Left lung (tissue), 10 donors: ENCODE results near the gene NT5C1A. TPM values are rescaled to one million over a fixed set of nuclear protein-coding genes. Genes with fewer than 3 reads are reported as not detected.

Experiments
- ATAC-seq: fragments of 200-7000 bp; cut with Tn5 transposase; one replicate; pipeline ENCODE4 v1.9.1; 2020; ENCODE audit warnings: moderate library complexity
- DNase-seq, 4 donors: peaks; one replicate each; pipeline ENCODE4 v3.0.0-alpha.2; 2013 to 2020
- H3K27ac ChIP-seq, 2 donors: fragments of 200-600 bp; sonication (generic) in 1 of 2; one replicate each; pipeline versions ENCODE4 v1.5.0 to v1.8.0; 2020 to 2021
- H3K27me3 ChIP-seq, 2 donors: fragments of 200-600 bp; sonication (generic) in 1 of 2; one replicate each; pipeline versions ENCODE4 v1.5.0 to v1.8.0; 2020 to 2021
- H3K36me3 ChIP-seq, 2 donors: fragments of 200-600 bp; sonication (generic) in 1 of 2; one replicate each; pipeline versions ENCODE4 v1.5.0 to v1.8.0; 2020 to 2021
- H3K4me1 ChIP-seq, 2 donors: fragments of 200-600 bp; one replicate each; pipeline ENCODE4 v1.8.0; 2021
- H3K4me3 ChIP-seq, 2 donors: fragments of 200-600 bp; sonication (generic) in 1 of 2; one replicate each; pipeline versions ENCODE4 v1.5.0 to v1.8.0; 2020 to 2021; ENCODE audit warnings: mild to moderate bottlenecking in 1 of 2
- H3K9me3 ChIP-seq, 2 donors: fragments of 200-600 bp; sonication (generic) in 1 of 2; one replicate each; pipeline versions ENCODE4 v1.5.0 to v1.8.0; 2020 to 2021
- CTCF ChIP-seq, 2 donors: fragments of 200-600 bp; sonication (generic) in 1 of 2; IDR thresholded peaks; one replicate each; pipeline versions ENCODE4 v1.5.0 to v1.8.0; 2021; ENCODE audit warnings: antibody characterized with exemption in 2 of 2
- intact Hi-C, 2 donors: fragments of 100-400 bp; cut with DNase I; formaldehyde crosslinking; loops; one replicate each; pipeline versions ENCODE4 v1.11.2 to v1.14.2; 2022
- polyA plus RNA-seq, 6 donors: library from polyadenylated mRNA; unstranded; fragments of 120-200 nt; gene quantifications; one replicate each; pipeline ENCODE4 v1.2.1, GENCODE V29; 2013; ENCODE audit not compliant: insufficient read length in 6 of 6
- total RNA-seq, 2 donors: library from RNA; stranded (reverse); fragmentation: NEBNext Ultra II Directional; extraction: Animal tissue kit (Norgen Biotek cat#: 25700); gene quantifications; one replicate each; pipeline ENCODE4 v1.2.1, GENCODE V29; 2021
- donor health status: DM: no; HTN: yes; CAD: no.
- donor health status: DM: no; HTN: no; CAD: no.

The NT5C1A gene
- total and polyA plus RNA-seq, 8 donors, result 0.21 to 8.9 (median 0.24) TPM; not detected in 3

GRCh38 chr1:39635205-39635870 lies 36.6 kb downstream of the NT5C1A start:
- ATAC-seq, result no peak

GRCh38 chr1:39633422-39633821 lies 38.5 kb downstream of the NT5C1A start:
- Histone ChIP-seq H3K4me1 (no peaks in the 10 kb centered on the region), H3K4me3 (peak overlapping the region in 1 of 2 donors; percentile 11), H3K9me3 (no peaks in the 10 kb centered on the region), H3K36me3 (peaks cover 0 to 12% of the 10 kb centered on the region in 2 donors), H3K27ac (no peak overlapping the region), H3K27me3 (peaks cover 0 to 2% of the 10 kb centered on the region in 2 donors)
- no peak for TF ChIP-seq CTCF (IDR thresholded peaks at IDR 0.05)
- DNase-seq (no peak), ATAC-seq (no peak)
- intact Hi-C loops, result no loop called here

More at GRCh38 chr1:39635205-39635870, 36.6 kb downstream of the NT5C1A start:
- Histone ChIP-seq H3K36me3 (peaks cover 0 to 4% of the 10 kb centered on the region in 2 donors), H3K4me3 (no peak overlapping the region), H3K9me3 (no peaks in the 10 kb centered on the region), H3K27ac (peak overlapping the region in 1 of 2 donors; percentile 20), H3K27me3 (peaks cover 0 to 19% of the 10 kb centered on the region in 2 donors), H3K4me1 (peaks cover 0 to 10% of the 10 kb centered on the region in 2 donors)
- TF ChIP-seq CTCF (IDR thresholded peaks at IDR 0.05), result no peak
- no peak for DNase-seq
- intact Hi-C loops, result no loop called here

GRCh38 chr1:39632682-39633417 lies 39.1 kb downstream of the NT5C1A start:
- H3K4me3 ChIP-seq, result peak overlapping the region in 1 of 2 donors; percentile 11
- no peak overlapping the region for H3K27ac ChIP-seq
- ATAC-seq (peak; percentile 92), DNase-seq (peak in 2 of 4 donors; percentile 65 to 87)
- H3K27me3 ChIP-seq, result no peaks in the 10 kb centered on the region
- H3K36me3 ChIP-seq, result peaks cover 0 to 12% of the 10 kb centered on the region in 2 donors
- TF ChIP-seq CTCF (IDR thresholded peaks at IDR 0.05), result no peak
- intact Hi-C loops, result no loop called here
- H3K4me1 ChIP-seq, result no peaks in the 10 kb centered on the region
- H3K9me3 ChIP-seq, result no peaks in the 10 kb centered on the region

GRCh38 chr1:39632323-39632681 lies 39.6 kb downstream of the NT5C1A start:
- no peak for TF ChIP-seq CTCF (IDR thresholded peaks at IDR 0.05)
- Histone ChIP-seq H3K36me3 (peaks cover 0 to 12% of the 10 kb centered on the region in 2 donors), H3K4me1 (no peaks in the 10 kb centered on the region), H3K27ac (no peak overlapping the region), H3K27me3 (no peaks in the 10 kb centered on the region), H3K9me3 (no peaks in the 10 kb centered on the region), H3K4me3 (peak overlapping the region in 1 of 2 donors; percentile 11)
- no peak for ATAC-seq
- intact Hi-C loops, result no loop called here
- DNase-seq, result no peak
